Left renal cortex interstitium (tissue), 4 donors: ENCODE results near the gene CEP55. TPM values are rescaled to one million over a fixed set of nuclear protein-coding genes. Genes with fewer than 3 reads are reported as not detected.
"Not testable (repeated sequence)": the region's sequence is repeated elsewhere in the genome, so short reads cannot be mapped to it uniquely, and the experiment has no call there.

Experiments used
- DNase-seq, 4 donors: peaks; one replicate each; pipeline ENCODE4 v3.0.0-alpha.2; 2013; ENCODE audit warnings: low read depth in 4 of 4, low spot score in 2 of 4, missing footprints in 1 of 4
- polyA plus RNA-seq, 4 donors: library from polyadenylated mRNA; unstranded; fragments of 120-200 nt; gene quantifications; one replicate each; pipeline ENCODE4 v1.2.1, GENCODE V29; 2013; ENCODE audit not compliant: insufficient read length in 4 of 4

CEP55 gene
- polyA plus RNA-seq, 4 donors, result 12.9 to 15.0 (median 14.5) TPM

DNA sequence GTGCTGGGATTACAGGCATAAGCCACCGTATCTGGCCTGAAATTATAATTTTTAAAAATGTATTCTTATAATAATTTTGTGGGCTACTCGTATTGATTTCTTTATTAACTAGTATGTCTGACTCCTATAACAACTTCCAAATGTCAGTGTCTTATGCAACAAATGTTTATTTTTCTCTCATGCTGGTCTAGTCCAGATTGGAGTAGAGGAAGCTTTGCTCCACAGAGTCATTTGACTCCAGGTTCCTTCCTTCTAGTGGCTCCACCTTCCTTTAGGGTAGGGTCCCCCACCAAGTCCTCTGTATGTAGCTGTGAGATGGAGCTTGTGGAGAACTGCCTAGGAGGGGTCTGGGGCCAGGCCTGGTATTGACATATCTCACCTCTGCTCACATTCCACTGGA, 8.7 kb downstream of the CEP55 start:
- DNase-seq, result no peak

DNA sequence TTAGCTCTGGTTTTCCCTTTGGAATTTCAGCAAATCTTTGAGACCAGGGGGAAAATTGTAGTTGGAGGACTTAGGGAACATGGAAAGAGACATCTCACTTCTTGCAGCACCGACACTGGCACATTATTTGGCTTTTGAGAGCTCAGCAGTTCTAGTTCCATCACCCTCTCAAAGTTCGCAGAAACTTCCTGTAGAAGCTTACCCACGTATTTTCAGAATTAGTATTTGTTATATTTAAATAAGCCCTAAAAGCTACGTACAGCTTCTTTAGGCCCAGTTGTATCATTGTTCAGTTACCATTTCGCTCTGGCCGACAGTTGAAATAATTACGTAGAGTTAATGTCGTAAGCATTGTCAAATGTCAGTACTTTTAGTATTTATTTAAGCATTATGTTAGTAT, 13.4 kb downstream of the CEP55 start:
- no peak for DNase-seq

DNA sequence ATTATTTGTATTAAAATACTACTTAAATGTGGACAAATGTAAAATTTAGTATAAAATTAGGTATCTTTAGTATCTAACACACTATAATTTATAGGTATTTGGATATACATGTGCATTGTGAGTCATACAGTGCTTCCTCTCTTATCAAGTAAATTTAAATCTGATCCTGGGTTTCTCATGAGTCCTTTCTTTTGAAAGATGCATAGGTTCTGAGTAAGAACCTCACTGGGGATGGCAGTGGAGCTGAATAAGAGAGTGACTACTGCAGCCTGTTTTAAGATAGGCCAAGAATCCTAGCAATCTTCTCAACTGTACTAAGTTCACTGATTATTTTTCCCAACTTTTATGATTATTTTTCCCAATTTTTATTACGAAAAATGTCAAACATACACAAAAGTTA, 16.2 kb downstream of the CEP55 start:
- no peak for DNase-seq

DNA sequence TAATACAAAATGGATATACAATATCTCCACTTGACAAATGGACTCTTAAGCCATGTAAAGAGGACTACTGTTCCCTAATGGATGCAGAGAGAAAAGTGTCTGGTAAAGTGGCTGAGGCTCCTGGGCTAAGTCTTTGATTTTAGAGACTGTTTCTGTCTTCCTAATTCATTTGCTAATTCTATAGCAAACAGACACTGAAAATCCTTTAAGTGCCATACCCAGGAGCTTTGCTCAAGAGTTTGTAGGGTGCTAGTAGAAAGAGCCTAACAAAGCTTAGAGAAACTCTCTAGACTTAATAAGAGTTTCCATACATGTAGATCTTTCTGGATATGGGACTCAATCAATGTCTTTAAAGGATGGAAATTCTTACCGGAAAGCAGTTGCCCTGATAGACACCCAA, 16.7 kb downstream of the CEP55 start:
- DNase-seq, result no peak

DNA sequence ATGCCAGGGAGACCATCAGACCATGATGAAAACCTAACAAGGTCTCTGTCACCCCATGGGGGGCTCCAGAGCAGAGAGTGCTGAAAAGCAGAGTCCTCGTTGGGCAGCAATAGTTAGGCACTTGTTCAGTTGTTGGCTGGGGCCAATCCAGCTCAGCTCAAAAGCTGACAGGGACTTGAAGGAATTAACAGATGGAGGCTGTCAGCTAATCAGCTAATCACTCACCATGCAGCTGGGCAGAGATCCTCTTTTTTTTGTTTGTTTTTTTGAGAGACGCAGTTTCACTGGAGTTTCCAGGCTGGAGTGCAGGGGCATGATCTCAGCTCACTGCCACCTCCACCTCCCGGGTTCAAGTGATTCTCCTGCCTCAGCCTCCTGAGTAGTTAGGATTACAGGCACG, 18.1 kb downstream of the CEP55 start:
- no peak for DNase-seq

DNA sequence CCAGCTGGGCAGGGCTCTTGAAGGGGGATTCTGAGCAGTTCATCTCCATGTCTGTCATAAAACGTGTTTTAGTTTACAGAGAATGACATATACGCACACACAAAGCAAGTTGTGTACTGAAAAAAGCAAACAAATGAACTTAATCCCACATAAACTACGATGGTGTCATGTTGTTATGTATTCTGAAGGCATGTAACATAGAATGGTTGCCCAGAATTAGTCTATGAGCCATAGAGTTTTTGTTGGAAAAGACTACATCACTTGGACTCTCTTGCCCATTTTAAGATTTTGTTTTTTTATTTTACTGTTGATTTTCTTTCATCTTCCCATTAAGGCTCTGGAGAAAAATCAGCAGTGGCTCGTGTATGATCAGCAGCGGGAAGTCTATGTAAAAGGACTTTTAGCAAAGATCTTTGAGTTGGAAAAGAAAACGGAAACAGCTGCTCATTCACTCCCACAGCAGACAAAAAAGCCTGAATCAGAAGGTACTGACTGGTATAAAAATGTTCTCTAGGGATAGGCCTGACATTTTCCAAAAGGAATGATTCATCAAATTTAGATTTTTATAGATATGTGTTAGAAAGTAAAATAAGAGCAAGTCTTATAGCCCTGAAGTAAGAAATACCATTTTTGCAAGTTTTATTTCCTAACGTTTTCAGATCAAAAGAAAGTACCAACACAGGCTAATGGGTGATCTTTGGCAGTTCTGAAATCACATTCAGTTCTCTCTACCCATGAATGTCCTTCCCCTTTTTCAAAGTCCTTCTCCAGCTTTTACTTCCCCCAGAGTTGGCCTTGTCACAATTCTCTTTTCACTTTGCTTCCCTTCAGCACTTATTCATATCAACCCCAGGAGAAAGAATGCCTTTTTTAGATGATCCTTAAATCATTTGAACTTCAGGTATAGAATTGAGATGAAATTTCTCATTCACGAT, 18.9 kb downstream of the CEP55 start:
- DNase-seq, result no peak

DNA sequence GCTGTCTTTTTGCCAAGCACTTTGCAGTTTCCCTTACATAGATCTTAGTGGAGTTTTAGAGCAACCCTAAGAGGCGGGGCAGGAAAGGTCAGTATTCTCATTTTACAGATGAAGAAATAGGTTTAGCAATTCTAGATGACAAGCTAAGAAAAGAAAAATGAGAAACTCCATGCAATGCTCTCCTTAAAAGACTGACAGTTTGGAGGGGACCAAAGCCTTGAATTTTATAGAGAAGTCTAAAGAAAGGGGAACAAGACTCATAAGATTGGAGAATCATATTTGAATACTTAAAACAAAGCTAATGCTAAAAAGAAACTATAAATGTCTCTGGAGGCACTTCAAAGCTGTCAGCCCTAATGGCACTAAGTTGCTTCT, 19.6 kb downstream of the CEP55 start:
- DNase-seq, result no peak

DNA sequence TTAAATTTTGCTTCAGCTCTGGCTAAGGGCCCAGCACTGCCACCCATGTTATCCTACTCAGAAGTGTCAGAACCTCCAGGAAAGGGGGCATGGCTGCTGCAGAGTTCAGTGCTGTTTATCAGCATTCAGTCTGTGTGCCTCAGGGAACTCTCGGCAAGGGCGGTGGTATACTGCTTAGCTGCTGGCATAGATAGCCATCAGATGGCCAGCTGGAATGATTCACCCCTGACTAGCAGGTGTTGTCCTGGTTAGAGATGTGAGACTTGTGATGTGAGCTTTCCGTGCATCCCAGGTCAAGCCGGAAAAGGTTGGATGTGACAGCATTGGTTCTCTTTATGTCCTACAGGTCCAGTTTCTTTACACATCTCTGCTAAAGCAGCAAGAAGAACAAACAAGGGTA, 22.1 kb downstream of the CEP55 start:
- no peak for DNase-seq

DNA sequence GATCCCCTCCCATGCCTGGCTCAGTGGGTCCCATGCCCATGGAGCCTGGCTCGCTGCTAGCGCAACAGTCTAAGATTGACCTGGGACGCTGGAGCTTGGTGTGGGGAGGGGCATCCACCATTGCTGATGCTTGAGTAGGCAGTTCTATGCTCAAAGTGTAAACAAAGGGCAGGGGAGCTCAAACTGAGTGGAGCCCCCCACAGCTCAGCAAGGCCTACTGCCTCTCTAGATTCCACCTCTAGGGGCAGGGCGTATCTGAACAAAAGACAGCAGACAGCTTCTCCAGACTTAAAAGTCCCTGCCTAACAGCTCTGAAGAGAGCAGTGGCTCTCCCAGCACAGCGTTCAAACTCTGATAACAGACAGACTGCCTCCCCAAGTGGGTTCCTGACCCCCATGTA, 38.9 kb downstream of the CEP55 start:
- no peak for DNase-seq

DNA sequence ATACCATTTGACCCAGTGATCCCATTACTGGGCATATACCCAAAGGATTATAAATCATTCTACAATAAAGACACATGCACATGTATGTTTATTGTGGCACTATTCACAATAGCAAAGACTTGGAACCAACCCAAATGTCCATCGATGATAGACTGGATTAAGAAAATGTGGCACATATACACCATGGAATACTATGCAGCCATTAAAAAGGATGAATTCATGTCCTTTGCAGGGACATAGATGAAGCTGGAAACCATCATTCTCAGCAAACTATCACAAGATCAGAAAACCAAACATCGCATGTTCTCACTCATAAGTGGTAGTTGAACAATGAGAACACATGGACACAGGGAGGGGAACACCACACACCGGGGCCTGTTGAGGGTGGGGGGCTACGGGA, 44.5 kb downstream of the CEP55 start:
- not testable (repeated sequence) for DNase-seq

DNA sequence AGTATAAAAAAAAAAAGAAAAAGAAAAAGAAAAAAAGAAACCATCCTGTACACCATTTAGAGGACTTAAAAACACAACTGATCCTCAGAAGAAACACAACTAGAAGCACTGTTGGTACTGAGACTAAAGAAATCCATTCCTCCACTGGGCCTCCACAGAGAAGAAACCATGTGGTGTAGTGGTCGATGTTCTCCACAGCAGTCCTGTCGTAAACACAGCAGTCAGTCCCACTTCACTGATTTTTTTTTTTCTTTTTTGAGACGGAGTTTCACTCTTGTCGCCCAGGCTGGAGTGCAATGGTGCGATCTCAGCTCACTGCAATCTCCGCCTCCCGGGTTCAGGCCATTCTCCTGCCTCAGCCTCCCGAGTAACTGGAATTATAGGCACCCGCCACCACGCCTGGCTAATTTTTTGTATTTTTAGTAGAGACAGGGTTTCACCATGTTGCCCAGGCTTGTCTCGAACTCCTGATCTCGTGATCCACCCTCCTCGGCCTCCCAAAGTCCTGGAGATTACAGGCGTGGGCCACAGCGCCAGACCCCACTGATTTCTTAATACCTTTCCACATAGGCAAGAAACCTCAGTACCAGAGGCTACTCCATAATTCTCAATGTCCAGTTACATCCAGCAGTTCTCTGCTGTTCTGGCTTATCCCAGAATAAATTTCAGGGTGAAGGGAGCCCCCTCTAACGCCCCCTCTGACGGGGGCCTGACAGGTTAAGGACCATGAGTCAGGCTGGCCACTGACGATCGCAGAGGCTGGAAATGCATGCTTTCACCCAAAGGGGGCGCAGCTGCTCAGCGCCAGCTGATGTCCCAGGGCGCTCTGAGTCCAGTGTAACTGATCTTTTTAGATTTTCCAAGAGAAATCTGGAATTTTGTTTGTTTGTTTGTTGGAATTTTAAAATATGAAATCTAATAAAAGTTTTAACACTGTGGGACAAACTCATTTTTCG, 45.3 kb downstream of the CEP55 start:
- DNase-seq, result peak in 1 of 4 donors; percentile 36

DNA sequence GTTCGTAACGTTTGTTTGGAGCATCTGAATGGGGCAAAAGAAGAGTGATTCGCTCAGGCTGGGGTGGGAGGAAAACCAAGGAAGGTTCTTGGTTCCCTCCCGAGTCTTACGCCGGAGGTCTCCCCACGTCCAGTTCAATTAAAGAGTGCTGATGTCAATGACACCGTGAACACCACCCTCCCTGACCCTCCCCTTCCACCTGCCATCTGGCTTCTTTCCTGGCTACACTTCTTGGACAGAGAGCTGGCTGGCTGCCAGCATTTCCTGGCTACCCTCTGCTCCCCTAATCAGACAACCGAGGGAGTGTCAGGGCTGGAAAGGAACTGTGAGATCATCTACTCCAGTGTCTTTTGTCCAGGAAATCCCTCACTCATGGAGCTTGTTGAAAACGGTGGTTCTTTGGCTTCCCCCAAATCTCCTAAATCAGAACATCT, 46.0 kb downstream of the CEP55 start:
- peak in 2 of 4 donors; percentile 17 to 29 for DNase-seq

DNA sequence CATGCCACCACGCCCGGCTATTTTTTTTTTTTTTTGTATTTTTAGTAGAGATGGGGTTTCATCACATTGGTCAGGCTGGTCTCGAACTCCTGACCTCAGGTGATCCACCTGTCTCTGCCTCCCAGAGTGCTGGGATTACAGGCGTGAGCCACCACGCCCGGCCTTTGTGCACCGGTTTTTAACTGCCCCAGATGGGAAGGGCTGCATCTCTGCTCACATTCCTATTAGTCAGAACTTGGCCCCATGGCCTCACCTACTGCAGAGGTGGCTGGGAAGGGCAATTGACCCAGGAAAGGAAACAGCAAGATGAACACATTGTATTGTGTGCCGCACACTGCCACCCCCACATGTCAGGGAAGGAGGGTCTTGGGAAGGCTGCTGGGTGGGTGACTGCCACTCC, 50.6 kb downstream of the CEP55 start:
- DNase-seq, result not testable (repeated sequence)

DNA sequence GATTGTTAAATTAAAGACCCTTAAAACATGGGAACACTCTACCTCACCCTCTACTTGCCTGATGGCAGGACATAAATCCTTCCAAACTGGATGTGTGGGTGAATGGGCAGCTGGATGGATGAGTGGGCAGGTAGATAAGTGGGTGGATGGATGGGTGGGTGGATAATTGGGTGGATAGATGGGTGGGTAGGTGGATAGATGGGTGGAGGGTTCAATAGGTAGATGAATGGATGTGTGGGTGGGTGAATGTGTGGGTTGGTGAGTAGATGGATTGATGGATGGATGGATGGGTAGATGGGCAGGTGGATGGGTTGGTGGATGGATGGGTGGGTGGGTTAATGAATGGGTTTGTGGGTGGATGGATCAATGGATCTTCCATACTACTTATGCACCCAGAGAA, 51.1 kb downstream of the CEP55 start:
- DNase-seq, result no peak

DNA sequence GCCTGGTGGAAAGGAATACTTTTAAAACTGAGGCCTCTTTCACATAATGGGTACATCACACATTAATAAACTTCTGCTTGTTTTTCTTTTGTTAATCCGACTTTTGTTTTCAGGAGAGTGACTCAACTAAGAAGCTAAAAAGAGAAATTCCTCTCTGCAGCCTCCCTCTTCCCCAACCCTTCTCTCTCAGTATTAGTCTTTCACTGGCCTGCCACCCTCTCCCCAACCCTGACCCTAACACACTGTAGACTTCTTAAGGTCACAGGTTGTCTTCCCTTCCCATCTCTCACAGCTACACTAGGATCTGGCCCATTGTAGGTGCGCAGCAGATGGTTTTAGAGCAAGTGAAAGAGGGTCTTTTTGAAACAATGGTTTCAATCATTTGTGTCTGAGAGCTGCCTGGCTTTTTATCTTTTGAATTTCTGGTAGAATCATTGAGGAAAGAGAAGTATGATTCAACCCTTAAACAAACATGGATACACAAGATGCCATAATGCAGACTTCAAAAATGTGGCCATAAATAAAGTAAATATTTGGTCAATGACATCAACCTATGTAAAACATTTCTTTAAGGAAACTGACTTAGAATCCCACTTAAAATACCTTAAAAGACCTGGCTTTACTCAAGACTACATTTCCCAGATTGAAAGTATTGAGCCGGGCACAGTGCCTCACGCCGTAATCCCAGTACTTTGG, 52.1 kb downstream of the CEP55 start:
- DNase-seq, result no peak

DNA sequence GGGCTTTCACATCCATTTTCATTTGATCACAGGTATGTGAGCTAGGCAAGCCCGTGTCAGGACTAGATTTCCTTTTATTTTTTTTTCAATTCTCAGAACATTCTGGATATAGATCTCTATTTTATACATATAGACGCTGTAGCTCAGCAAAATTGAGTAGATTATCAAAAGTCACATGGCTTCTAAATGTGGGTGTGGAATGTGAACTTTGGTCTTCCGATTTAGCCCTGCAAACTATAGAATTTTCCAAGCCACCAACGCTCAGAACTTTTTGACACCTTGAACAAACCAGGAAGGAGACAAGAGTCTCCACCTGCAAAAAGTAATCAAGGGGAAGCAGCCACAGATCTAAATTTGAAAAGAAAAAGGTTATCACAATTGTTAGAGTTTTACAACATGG, 54.2 kb downstream of the CEP55 start:
- DNase-seq, result no peak

DNA sequence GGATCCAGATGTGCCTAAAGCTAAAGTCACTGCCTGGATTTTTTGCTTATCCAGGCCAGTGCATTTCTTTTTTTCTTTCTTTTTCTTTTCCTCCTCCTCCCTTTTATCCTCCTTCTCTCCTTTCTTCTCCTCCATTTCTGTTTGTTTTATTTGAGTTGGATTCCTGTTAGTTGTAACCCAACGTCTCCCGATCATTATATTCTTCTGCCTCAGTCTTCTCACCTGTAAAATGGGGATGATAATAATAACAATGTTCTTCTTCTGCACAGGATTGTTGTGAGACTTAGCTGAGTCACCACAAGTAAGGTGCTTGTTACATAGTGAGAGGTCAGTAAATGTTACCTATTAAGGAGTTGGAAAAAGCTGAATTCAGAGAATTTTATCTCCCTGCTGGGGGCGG, 56.4 kb downstream of the CEP55 start:
- DNase-seq, result no peak

DNA sequence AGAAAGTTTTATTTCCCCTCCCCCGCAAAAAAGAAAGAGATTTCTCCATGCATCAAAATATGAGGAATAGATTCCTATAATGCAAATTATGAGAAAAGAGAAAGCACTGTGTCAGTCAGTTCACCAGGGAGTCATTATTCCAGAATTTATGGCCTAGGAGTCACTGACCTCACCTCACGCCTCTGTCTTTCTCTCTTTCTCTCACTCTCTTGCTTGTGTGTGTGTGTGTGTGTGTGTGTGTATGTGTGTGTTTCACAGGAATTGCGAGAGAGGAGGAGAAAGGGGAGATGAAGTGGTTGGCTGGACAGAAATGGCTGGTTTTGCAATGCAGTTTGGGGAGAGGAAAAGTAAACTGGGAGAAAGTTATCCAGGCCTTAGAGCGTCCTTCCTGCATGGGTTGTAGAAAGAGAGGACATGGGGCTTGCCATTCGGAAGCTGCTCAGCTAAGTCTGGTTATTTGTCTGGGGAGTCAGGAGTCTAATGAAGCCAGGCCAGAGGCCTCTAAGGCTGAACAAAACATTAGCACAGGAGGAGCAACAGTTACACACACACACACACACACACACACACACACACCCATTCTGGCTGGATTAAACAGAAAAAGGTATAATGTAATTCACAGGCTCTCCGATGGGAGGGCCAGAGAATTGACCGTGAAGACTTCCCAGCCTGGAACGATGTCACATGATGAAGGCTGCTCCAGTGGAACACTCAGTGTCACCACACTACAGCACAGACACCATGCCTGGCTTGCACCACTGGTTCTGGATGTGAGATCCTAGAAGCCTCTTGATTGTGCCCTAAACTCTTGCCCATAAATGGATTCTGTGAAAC, 57.3 kb downstream of the CEP55 start:
- no peak for DNase-seq

DNA sequence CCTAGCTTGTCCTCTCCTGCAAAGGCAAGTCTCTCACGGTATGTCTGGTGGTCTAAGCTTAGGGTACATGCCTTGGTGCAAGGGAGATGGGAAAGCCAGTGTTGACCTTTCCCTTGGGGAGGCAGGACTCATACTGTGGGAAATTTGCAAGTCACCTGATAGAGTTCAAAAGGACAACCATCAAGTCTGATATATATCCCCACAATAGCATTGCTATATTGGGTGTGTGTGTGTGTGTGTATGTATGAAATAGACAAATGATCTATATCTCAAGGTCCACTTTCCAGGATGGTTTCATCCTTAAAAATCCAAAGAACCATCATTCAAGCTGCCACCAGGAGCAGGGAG, 57.9 kb downstream of the CEP55 start:
- DNase-seq, result no peak
